HG03039 (cell line): ENCODE results near the gene PKDCC.

Source experiments
- ATAC-seq: cut with Tn5 transposase; IDR thresholded peaks from one replicate; pipeline ENCODE4 v1.9.1; 2021; ENCODE audit warnings: mild to moderate bottlenecking, moderate library complexity; ENCODE audit not compliant: unreplicated experiment

The PKDCC gene

DNA sequence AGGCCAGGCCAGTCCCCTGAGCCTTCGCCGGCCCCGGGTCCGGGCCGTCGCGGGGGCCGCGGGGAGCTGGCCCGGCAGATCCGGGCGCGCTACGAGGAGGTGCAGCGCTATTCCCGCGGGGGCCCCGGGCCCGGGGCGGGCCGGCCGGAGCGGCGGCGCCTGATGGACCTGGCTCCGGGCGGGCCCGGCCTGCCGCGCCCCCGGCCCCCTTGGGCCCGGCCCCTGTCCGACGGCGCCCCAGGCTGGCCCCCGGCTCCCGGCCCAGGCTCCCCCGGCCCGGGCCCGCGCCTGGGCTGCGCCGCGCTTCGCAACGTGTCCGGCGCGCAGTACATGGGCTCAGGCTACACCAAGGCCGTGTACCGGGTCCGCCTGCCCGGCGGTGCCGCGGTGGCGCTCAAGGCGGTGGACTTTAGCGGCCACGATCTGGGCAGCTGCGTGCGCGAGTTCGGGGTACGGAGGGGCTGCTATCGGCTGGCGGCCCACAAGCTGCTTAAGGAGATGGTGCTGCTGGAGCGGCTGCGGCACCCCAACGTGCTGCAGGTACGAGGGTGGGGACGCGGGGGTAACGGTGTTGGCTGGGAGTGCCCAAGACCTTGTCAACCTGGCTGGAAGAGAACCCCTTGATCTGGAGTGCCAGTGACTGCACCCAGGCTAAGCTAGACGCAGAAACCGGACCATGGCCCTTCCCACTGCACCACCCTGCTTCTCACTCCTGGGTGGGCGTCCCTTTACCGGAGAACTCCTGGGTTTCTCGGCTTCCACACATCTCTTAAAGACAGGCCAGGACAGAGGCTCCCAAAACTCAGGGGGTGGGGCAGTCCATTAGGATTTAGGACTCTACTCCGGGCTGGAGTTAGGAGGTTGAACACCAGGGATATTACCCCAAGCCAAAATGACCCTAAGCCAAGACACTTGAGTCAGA lies 739 bp downstream of the PKDCC start:
- no peak for ATAC-seq

DNA sequence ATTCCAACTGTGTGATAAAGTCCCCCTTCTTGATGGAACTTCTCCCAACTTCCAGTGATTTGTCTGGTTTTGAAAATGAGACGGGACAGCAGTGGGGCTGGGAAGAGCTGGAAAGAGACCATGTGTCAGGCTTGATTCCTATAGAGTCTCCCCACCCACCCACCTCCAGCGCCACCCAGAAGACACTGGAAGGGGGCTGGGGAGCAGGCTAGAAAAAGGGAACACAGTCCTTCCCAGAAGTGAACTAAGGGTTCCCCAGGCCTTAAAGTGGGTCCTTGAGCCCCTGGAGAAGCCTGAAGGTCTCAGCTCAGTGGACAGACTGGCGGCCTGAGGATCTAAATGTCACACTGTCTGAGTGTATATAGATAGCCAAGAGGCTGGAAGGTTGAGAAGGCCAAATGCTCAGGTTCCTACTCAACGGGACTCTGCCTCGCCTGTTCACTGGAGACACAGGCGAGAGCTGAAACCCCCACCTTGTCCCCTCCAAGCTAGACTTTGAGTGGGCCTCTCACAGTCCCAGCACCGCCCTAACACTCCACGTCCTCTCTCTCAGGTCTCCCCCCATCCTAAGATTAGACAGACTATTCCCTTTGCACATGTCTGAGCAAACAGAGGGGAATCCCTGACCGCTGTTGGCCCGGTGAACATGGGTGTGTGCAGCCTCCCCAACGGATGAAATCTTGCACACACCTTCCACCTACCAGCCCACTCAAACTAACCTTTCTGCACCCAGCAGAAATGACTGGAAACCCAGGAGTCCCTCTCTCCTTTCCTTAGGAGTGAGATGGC lies 1.6 kb downstream of the PKDCC start:
- no peak for ATAC-seq

DNA sequence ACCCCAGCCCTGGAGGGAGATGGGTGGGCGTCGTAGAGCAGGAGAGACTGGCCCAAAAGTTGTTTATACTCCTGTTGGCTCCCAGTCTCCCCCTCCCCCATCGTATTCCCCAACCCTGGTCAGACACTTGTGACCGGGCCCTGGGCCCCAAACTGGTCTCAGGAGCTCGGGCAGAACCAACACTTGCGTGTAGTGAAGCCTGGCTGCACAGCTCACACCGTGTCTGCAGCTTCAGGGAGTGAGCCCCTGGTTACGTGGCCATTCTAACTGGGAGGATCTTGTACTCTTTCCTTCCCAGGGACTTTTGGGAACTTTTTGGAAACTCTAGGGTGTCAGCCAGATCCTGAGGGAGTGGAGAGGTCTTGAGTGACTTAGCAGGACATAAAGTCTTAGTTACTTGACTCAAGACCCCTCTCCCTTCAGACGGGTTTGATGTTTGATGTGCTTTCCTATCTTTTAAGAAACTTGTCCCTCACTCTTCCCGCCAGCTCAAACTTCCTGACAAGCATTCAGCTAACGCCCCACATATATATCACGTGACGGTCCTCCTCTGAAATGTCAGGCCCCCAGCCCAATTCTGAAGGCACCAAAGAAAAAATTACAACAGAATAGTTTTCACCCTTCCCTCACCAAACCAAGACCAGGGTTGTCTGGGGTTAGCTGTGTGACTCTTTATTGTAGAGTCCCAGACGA lies 2.3 kb downstream of the PKDCC start:
- ATAC-seq = no peak

DNA sequence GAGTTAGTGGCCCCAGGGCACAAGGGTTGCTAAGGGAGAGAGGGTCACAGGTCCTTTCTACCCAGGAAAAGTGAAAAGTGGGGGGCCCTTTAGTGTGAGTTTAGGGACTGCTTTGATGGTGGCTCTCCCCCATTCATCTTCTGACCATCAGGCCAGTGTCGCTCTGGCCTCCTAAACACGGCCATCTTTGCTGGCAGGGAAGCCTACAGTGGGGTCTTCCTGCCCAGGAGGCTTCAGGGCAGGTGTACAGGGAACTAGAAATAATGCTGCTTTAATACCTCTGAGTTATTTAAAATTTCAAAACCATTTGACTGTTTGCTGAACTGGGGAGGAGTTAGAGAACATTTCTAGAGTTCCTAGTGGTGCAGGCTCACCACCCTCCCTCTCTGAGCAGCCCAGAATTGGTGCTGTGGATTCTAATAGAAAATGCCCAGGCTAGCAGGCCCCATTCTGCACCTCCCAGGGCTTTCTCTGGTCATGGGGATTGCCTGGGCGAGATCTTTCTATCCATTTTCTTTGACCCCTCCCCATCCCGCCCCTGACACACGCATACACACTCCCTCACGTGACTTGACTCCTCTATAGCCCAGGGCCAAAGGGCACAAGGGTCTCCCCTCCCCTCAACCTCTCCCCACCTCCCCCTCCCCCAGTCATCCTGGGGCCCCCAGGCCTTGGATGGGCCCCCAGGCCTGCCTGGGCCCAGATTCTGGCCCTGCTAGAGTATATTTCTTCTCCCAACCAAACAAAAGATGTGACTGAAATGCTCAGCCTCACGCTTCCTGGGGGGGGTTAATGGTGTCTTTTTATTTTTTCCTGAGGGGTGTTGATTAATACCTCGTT lies 3.1 kb downstream of the PKDCC start:
- ATAC-seq = no peak

DNA sequence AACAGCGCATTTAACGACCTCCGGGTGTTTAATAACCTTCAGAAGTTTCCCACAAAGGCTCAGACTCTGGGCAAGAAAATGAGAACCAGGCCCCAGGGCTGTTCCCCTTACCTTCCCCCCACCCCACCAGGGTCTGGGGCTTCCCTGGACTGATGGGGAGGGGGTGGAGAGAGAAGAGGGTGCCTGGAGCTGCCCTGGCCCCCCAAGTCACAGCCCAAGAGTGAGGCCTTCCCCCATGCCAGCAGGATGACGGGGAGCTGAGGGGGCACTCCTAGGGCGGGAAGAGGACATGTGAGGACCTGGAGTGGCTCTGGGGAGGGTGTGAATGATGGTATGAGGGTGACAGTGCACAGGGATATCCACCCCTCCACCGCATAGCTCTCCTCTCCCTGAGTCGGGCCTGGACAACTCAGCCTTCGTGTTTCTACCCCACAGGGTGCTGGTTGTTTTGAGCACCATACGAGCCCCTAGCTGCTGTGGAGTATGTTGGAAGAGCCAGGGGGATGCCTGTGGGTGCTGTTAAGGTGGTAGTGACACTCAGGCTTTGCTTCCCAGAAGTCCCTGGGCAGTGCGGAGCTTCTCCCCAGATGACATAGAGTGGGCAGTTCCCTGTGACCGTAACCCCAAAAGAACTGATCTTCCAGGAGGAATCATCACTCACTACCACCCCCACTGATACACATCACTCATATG lies 3.9 kb downstream of the PKDCC start:
- ATAC-seq = no peak

DNA sequence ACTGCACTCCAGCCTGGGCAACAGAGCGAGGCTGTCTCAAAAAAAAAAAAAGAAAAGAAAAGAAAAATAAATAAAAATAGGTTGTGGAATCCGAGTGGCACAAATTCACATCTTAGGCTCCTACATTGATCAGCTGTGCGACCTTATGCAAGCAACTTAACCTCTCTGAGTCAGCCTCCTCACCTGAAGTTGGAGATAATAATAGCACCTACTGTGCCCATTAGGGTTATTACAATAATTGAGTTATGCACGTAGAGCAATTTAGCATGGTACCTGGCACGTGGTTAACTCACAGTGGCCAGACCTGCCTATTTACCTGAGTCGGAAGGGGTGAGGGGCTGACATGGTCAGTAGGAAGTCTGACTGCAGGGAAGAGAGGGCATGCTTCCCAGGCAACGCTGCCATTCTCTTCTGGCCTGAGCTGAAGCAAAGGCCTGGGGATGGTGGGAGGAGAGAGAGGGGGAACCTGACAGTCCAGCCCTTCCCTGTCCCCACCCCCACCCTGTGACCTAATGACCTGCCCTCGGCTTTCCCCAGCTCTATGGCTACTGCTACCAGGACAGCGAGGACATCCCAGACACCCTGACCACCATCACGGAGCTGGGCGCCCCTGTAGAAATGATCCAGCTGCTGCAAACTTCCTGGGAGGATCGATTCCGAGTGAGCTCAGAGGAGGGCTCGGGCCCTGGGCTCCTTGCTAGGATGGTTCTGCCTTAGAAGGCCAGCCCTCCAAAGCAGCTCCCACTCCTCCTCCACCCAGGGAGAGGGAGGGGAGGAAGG lies 5.1 kb downstream of the PKDCC start:
- ATAC-seq = no peak

DNA sequence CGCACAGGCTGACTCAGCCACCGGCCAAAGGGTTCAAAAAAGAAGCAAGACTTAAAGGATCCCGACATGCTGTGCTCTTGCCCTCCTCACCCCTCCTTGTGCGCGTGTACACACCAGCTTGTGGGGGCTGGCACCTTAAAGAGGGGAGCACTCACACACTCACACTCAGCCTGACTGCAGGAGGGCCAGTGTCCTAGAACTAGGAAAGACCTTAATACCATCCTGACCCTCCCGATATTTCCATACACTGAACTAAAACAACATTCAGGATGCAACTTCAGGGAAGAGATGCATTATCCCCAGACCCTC lies 5.6 kb downstream of the PKDCC start:
- ATAC-seq = no peak

DNA sequence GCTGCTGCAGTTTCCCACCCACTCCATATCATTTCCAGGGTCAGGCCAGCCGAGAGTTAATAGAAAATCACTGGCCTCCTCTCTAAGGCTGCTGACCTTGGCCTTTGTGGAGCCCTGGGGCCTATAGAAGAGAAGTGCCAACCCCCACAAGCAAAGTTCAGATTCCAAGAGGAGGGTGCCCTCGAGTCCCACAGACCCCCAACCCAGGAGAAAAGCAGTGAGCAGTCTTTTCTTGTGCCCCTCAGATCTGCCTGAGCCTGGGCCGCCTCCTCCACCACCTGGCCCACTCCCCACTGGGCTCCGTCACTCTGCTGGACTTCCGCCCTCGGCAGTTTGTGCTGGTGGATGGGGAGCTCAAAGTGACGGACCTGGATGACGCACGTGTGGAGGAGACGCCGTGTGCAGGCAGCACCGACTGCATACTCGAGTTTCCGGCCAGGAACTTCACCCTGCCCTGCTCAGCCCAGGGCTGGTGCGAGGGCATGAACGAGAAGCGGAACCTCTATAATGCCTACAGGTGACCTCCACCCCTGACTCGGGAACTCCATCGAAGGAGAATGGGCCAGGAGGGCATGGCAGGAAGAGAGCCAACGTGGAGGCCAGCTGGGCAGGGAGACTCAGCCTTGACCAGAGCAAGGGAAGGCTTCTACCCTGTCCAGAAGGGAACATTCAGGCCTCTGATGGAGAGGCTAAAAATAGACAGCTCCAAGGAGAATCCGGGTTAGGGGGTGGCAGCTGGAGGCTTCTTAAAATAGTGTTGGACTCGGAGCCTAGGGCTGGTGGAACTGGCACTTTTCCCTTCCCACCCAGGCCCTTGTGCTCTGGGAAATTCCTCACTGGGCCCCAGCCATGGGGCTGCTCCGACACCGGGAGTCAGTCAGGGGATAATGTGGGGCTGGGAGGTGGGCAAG lies 6.2 kb downstream of the PKDCC start:
- no peak for ATAC-seq

DNA sequence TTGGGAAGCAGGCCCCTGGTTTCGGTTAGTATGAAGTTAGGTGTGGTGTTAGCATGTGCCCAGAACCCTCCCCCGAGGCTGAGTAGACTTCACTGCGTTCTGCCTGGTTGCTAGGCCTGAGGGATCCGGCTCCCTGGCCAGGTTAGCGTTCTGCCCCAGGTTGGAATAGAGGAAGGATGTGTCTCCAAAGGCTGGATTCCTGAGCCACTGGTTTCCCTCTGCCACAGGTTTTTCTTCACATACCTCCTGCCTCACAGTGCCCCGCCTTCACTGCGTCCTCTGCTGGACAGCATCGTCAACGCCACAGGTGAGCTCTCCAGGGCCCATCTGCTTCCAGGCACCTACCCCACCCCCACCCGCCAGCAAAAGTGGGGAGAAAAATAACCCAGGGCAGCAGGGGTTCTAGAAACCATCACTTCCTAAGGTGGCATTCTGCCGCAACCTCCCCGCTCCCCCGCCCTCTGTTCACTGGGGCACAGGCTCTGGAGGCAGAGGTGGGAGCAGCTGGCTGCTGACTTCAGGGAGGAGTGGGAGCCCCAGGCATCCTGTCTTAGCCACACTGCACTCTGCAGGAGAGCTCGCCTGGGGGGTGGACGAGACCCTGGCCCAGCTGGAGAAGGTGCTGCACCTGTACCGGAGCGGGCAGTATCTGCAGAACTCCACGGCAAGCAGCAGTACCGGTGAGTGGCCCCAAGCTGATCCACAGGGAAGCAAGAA lies 7.1 kb downstream of the PKDCC start:
- ATAC-seq = no peak

DNA sequence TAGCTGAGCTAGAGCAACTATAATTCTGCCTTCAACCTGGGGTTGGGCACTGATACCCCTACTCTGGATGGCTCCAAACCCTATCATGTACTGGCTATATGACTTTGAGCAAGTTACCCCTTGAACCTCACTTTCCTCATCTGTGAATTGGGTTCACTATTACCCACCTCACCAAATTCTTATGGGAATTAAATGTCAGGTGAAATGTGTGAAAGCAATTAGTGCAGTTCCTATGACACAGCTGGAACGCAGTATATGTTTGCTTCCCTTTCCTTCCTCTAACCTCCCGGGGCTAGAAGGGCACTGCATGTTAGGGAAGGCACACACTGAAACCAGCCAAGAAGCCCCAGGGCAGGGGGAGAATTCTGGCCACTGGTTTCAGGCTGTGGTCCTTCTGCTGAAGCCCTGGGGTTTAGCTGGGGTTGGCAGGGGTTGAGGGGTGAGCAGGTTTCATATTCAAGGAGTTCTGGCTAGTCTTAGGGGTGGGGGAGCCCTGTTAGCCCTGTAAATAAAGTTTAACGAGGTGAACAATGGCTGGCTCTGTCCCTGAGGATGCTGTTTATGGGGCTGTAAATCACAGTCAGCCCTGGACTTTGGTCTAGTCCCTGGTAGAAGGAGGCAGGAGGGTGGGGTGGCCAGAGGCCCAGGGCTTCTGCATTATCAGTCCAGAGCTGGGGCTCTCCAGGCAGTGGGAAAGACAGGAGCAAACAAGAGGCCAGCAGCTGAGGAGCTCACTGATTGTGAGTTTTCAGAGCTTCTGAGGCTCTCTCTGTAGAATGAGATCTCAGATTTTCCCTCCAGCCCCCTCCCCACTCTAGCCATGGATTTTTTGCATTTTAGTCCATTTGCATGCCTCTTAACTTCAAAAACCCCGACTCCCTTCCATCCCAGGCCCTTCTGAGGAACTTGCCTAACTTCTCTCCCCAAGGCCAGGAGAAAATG lies 8.0 kb downstream of the PKDCC start:
- no peak for ATAC-seq

DNA sequence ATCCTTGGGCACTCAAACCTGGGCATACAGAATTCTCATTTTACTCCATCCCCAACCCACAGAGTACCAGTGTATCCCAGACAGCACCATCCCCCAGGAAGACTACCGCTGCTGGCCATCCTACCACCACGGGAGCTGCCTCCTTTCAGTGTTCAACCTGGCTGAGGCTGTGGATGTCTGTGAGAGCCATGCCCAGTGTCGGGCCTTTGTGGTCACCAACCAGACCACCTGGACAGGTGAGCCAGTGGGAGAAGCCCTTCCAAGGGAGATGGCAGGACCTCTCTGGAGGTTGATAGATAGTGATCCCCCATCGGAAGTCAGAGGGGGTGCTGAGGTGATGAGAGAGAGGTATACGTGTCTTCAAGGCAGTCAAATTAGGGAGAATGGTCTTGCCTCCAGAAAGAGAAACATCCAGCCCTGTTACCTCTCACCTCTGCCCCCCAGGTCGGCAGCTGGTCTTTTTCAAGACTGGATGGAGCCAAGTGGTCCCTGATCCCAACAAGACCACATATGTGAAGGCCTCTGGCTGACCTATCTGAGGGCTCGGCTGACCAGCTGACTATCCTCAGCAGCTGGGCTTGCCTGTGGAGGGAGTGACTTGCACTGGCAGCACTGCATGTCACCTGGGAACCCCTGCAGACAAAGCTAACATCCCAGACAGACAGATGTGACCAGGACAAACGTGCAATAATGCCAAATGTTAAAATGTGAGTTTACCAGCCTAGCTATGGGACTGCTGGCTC lies 9.5 kb downstream of the PKDCC start:
- ATAC-seq = no peak

DNA sequence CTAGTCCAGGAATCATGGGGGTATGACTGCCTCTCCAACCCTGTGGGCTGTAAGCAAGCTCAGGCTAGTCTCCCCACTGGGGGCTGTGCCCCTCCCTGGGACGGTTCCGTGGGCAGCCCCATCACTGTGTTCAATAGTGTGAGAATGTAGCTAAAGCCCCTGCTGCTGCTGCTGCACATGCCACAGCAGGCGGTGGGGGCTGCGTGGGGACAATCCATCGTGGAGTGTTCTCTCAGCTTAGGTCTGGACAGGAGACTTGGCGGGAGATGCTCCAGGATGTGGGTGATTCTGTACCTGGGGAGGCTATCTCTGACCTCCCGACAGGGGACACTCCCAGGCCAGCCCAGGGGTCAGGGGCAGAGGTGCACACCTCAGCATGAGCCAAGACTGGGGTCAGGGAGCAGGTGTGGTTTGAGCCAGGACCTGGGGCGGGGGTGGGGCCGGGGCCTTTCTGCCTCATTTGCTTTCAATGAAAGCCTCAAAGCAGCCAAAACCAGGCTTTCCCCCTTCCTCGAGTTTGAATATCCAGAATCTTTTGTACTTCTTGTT lies 10.2 kb downstream of the PKDCC start:
- ATAC-seq = no peak

DNA sequence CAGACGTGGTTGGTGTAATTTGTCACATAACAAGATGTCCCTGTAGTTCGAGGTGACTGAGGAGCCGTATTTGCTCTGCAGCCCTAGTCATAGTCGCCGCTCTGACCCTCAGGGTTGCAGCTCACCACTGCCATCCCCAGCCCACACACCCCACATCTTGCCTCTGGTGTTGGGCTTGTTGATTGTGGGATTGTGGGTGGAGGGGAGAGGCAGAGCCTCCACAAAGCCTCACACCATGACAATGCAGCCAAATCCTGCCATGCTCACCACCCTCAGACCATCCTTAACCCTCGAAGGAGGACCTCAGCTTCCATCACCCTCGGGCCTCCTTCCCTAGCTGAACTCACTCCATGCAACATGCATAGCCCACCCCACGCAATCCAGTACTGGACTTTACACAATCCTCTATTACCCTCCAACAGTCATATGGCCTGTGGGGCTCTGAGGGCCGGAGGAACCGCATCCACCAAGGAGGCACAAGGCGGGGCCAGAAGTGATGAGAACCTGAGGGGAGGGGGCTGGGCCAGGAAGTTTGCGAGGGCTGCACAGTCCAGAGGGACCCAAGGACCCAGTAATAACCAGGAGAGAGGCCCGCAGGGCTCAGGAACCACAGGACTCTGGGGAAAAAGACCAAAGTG lies 11.6 kb downstream of the PKDCC start:
- no peak for ATAC-seq

DNA sequence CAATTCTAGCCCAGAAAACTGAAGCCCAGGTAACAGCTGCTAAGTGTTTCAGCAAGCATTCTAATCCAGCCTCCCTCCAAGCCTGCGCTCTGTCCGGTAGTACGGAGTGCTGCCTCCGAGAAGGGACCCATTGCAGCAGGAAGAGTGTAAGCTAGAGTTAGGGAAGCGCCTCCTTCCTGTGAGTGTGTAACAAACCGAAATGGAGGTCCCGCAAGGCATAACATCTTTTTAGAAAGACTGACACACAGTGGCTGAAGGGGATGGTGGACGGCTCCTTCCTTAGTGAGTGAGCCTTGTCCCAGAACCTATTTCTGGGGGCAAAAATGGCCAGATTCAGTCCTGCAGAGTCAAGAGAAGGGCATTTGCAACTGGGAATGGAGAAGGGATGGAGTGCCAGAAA lies 12.2 kb downstream of the PKDCC start:
- no peak for ATAC-seq
